HFFc6 (cell line): ENCODE measurements around the gene POLE. TPM values are rescaled to one million over a fixed set of nuclear protein-coding genes. Genes with fewer than 3 reads are reported as not detected.

Experiments used
- DNase-seq: peaks from one replicate; pipeline ENCODE4 v3.0.0-alpha.2; 2018
- H3K27ac Mint-ChIP-seq: 2 replicates; pipeline ENCODE4 v1.8.0; 2020; ENCODE audit warnings: mild to moderate bottlenecking, mixed read lengths
- H3K27me3 Mint-ChIP-seq: 2 replicates; pipeline ENCODE4 v1.8.0; 2021; ENCODE audit warnings: mild to moderate bottlenecking, moderate library complexity, mixed read lengths; ENCODE audit not compliant: insufficient read depth
- H3K36me3 Mint-ChIP-seq: 2 replicates; pipeline ENCODE4 v1.8.0; 2021; ENCODE audit warnings: low read depth, mixed read lengths
- H3K4me1 Mint-ChIP-seq: 2 replicates; pipeline ENCODE4 v1.8.0; 2020; ENCODE audit warnings: low read depth, mixed read lengths
- H3K4me3 Mint-ChIP-seq: 2 replicates; pipeline ENCODE4 v1.8.0; 2020; ENCODE audit warnings: mild to moderate bottlenecking, moderate library complexity, mixed read lengths
- H3K9me3 Mint-ChIP-seq: 2 replicates; pipeline ENCODE4 v1.8.0; 2020; ENCODE audit warnings: mild to moderate bottlenecking, mixed read lengths
- CTCF ChIP-seq: fragments of 200-600 bp; sonication (generic); IDR thresholded peaks from 2 replicates; pipeline ENCODE4 v1.5.0; 2021; ENCODE audit warnings: antibody characterized with exemption, mild to moderate bottlenecking
- total RNA-seq, 6 experiments: library from RNA; stranded (reverse); fragmentation: NEBNext Ultra II Directional; extraction: Animal tissue kit (Norgen Biotek cat#: 25700); gene quantifications; 2 replicates in 1 of 6; 3 replicates in 5 of 6; pipeline ENCODE4 v1.2.3, GENCODE V29; 2021

POLE gene
- total RNA-seq, 6 experiments from 2014 or later: 19.4 to 35.5 (median 29.3) TPM

DNA sequence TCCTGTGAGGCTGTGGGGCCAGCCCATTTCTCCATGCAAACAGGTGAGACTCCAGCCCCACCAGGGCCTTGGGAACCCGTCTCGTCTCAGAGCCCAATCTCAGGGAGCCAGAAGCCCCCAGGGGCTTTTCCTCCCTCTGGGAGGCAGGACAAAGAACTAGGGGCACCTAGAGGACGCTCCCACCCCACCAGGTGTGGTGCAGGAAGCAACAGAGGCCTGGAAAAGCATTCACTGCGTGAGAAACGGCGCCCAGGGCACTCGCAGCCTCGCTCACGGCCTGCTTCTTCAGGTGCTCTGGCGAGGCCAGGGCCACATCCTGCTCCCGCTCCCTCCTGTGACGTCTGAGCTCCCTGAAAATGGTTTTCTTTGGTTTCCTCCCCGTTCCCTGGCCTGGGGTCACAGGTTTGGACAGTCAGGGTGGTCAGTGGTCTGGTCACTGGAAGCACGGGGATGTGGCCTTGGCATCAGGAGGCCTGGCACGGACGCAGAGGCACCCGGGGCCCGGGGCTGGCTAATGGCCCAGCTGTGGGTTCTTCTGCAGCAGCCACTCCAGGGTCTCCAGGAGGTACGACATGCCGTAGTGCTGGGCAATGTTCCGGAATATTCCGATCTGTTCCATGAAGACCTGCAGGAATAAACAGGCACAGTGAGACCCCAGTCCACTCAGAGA lies 62.8 kb downstream of the POLE start:
- no peaks in the 10 kb centered on the region for H3K9me3 Mint-ChIP-seq
- H3K27ac Mint-ChIP-seq: no peak overlapping the region
- no peak overlapping the region for H3K4me3 Mint-ChIP-seq
- H3K4me1 Mint-ChIP-seq: peaks cover 16% of the 10 kb centered on the region
- H3K27me3 Mint-ChIP-seq: peaks cover under 1% of the 10 kb centered on the region; the same call in 1 of the 2 replicates
- H3K36me3 Mint-ChIP-seq: peaks cover 11% of the 10 kb centered on the region
- DNase-seq: no peak
- no peak for TF ChIP-seq CTCF

GRCh38 chr12:132623072-132623869 lies 63.9 kb downstream of the POLE start:
- H3K27me3 Mint-ChIP-seq: no peaks in the 10 kb centered on the region

DNA sequence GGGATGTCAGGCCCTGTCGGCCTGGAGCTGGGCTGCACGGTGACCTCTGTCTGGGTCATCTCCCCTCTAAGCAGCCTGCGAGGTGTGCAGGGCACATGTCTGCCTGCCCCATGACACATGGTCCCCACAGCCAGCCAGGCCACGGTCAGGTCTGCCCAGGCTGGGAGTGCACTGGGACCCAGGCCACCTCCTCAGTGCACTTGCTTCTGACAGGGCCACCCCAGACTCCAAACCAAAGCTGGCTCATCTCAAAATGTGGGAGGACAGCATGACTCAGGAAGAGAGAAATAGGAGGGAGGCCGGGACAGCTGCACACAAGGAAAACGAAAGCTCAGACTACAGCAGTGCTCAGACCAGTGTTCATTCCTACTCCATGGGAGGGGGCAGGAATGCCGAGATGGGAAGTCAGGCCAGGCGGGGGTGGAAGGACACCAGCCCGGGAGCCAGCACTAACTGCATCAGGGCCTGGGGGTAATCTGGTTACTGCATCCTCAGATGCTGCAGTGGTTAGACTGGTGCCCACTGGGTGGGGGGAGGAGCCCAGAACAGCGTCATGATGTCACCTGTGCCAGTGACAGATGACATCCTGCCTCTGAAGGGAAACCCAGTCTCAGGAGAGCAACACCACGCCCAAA lies 64.6 kb downstream of the POLE start:
- Mint-ChIP-seq H3K27ac (peak overlapping the region; percentile 60), H3K4me3 (0 out of 2 replicates have a peak overlapping the region, but pooled peaks have one; percentile 20), H3K27me3 (peaks cover 6% of the 10 kb centered on the region), H3K9me3 (peaks cover 3% of the 10 kb centered on the region; the same call in 1 of the 2 replicates), H3K4me1 (peaks cover 23% of the 10 kb centered on the region), H3K36me3 (peaks cover 9% of the 10 kb centered on the region; the same call in 1 of the 2 replicates)
- DNase-seq: peak; percentile 37
- TF ChIP-seq CTCF: no peak

More at GRCh38 chr12:132623072-132623869, 63.9 kb downstream of the POLE start:
- no peak for TF ChIP-seq CTCF
- Mint-ChIP-seq H3K4me1 (peaks cover 17% of the 10 kb centered on the region), H3K27ac (peak overlapping the region; percentile 60; the same call in 1 of the 2 replicates), H3K36me3 (peaks cover 6% of the 10 kb centered on the region; the same call in 1 of the 2 replicates), H3K4me3 (no peak overlapping the region), H3K9me3 (no peaks in the 10 kb centered on the region)
- DNase-seq: no peak

DNA sequence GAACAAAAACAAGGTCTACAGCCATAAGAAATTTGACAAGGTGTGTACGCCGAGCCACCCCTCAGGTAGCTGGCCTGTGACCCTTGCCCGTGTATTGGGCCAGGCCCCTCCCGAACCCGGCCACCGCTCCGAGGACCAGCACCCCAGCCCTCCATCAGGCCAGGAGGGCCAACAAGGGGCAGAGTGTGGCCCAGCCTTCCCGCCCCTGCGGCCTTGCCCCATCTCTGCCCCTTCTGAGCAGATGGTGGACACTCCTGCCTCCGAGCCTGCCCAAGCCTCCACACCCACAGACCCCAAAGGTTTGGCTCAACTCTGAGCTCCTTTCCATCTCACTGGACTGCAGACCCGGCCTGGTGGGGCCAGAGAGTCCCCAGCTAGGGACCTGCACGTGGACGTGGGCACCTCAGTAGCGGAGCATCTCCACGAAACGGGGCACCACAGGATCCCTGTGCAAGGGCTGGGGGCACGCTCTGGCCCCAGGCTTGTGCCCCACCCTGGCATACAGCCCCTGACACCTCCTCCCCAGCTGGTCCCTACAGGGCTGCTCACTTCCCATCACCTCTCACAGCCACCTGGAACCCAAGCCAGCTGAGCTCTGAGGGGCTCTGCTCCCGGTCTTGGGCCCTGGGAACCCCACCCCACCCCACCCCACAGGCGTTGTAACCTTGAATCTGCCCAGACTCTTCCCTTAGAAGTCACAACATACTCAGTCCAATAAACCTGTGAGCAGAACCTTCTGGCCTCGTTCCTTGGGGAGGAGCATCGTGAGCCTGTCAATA lies 65.3 kb downstream of the POLE start:
- H3K27ac Mint-ChIP-seq: no peak overlapping the region
- peaks cover 8% of the 10 kb centered on the region; the same call in 1 of the 2 replicates for H3K9me3 Mint-ChIP-seq

More for the DNA sequence above, 65.3 kb downstream of the POLE start:
- Mint-ChIP-seq H3K36me3 (peaks cover 10% of the 10 kb centered on the region; the same call in 1 of the 2 replicates), H3K4me1 (peaks cover 23% of the 10 kb centered on the region), H3K27me3 (peaks cover 10% of the 10 kb centered on the region), H3K4me3 (no peak overlapping the region)
- DNase-seq: no peak
- no peak for TF ChIP-seq CTCF
